Chondrocyte (in vitro differentiated cells): ENCODE data around the gene MSH3. TPM values are rescaled to one million over a fixed set of nuclear protein-coding genes. Genes with fewer than 3 reads are reported as not detected.
A peak's percentile ranks its signal among the peaks of the same experiment; 100 is the strongest.

Experiments
- DNase-seq: peaks from one replicate; pipeline ENCODE4 v3.0.0; 2021; ENCODE audit warnings: mixed read lengths, low spot score
- H3K27ac Mint-ChIP-seq: one replicate; pipeline ENCODE4 v1.8.0; 2021; ENCODE audit warnings: mild to moderate bottlenecking, moderate library complexity, mixed read lengths; ENCODE audit not compliant: unreplicated experiment
- H3K27me3 Mint-ChIP-seq: 2 replicates; pipeline ENCODE4 v1.8.0; 2021; ENCODE audit warnings: low read depth, mixed read lengths
- H3K36me3 Mint-ChIP-seq: 2 replicates; pipeline ENCODE4 v1.8.0; 2021; ENCODE audit warnings: low read depth, mixed read lengths
- H3K4me1 Mint-ChIP-seq: 2 replicates; pipeline ENCODE4 v1.8.0; 2021; ENCODE audit warnings: low read depth, mild to moderate bottlenecking, mixed read lengths
- H3K4me3 Mint-ChIP-seq: one replicate; pipeline ENCODE4 v1.8.0; 2021; ENCODE audit warnings: mild to moderate bottlenecking, moderate library complexity, mixed read lengths; ENCODE audit not compliant: unreplicated experiment
- H3K9me3 Mint-ChIP-seq: 2 replicates; pipeline ENCODE4 v1.8.0; 2021; ENCODE audit warnings: low read depth, mixed read lengths
- CTCF ChIP-seq: fragments of 200-600 bp; sonication (generic); IDR thresholded peaks from 2 replicates; pipeline ENCODE4 v1.5.0; 2021; ENCODE audit warnings: antibody characterized with exemption, mild to moderate bottlenecking, moderate library complexity
- total RNA-seq: library from RNA; stranded (reverse); gene quantifications from 3 replicates; pipeline ENCODE4 v1.2.1, GENCODE V29; 2021

The MSH3 gene
- total RNA-seq, 1 donor from 2014 or later, result 11.9 TPM

GRCh38 chr5:80686757-80687156 lies 32.3 kb downstream of the MSH3 start:
- H3K36me3 Mint-ChIP-seq, result peaks cover 13% of the 10 kb centered on the region
- H3K4me1 Mint-ChIP-seq, result peaks cover 3% of the 10 kb centered on the region
- TF ChIP-seq CTCF, result peak; percentile 88
- DNase-seq, result no peak
- H3K27me3 Mint-ChIP-seq, result no peaks in the 10 kb centered on the region
- H3K9me3 Mint-ChIP-seq, result peaks cover 7% of the 10 kb centered on the region
- H3K27ac Mint-ChIP-seq, result no peak overlapping the region
- H3K4me3 Mint-ChIP-seq, result no peak overlapping the region

- H3K9me3 Mint-ChIP-seq, result peaks cover 3% of the 10 kb centered on the region
These were observed 34.4 kb downstream of the MSH3 start for GRCh38 chr5:80688648-80689420.

GRCh38 chr5:80689627-80690026 lies 35.2 kb downstream of the MSH3 start:
- H3K36me3 Mint-ChIP-seq, result no peaks in the 10 kb centered on the region
- no peak overlapping the region for H3K4me3 Mint-ChIP-seq

More at GRCh38 chr5:80688648-80689420, 34.4 kb downstream of the MSH3 start:
- H3K36me3 Mint-ChIP-seq, result peaks cover 3% of the 10 kb centered on the region
- TF ChIP-seq CTCF, result no peak
- H3K4me3 Mint-ChIP-seq, result no peak overlapping the region
- peak overlapping the region; percentile 38 for H3K27ac Mint-ChIP-seq
- peaks cover 3% of the 10 kb centered on the region for H3K4me1 Mint-ChIP-seq
- H3K27me3 Mint-ChIP-seq, result no peaks in the 10 kb centered on the region
- DNase-seq, result no peak

GRCh38 chr5:80695666-80696065 lies 41.2 kb downstream of the MSH3 start:
- no peak for TF ChIP-seq CTCF
- no peak for DNase-seq
- no peaks in the 10 kb centered on the region for H3K27me3 Mint-ChIP-seq
- peaks cover 5% of the 10 kb centered on the region for H3K36me3 Mint-ChIP-seq
- H3K27ac Mint-ChIP-seq, result no peak overlapping the region
- no peak overlapping the region for H3K4me3 Mint-ChIP-seq
- no peaks in the 10 kb centered on the region for H3K4me1 Mint-ChIP-seq
- H3K9me3 Mint-ChIP-seq, result no peaks in the 10 kb centered on the region

More at GRCh38 chr5:80689627-80690026, 35.2 kb downstream of the MSH3 start:
- Mint-ChIP-seq H3K9me3 (no peaks in the 10 kb centered on the region), H3K4me1 (peaks cover 3% of the 10 kb centered on the region), H3K27me3 (no peaks in the 10 kb centered on the region), H3K27ac (no peak overlapping the region)
- TF ChIP-seq CTCF, result no peak
- no peak for DNase-seq

GRCh38 chr5:80696450-80696849 lies 42.0 kb downstream of the MSH3 start:
- no peak overlapping the region for H3K4me3 Mint-ChIP-seq
- H3K9me3 Mint-ChIP-seq, result no peaks in the 10 kb centered on the region

More at GRCh38 chr5:80696450-80696849, 42.0 kb downstream of the MSH3 start:
- Mint-ChIP-seq H3K4me1 (no peaks in the 10 kb centered on the region), H3K36me3 (peaks cover 5% of the 10 kb centered on the region), H3K27ac (no peak overlapping the region), H3K27me3 (no peaks in the 10 kb centered on the region)
- DNase-seq, result no peak
- TF ChIP-seq CTCF, result no peak
